ENCODE data around the gene FNIP2. TPM values are rescaled to one million over a fixed set of nuclear protein-coding genes. Genes with fewer than 3 reads are reported as not detected.
A peak's percentile ranks its signal among the peaks of the same experiment; 100 is the strongest.

FNIP2 gene
- total RNA-seq, 1 donor from 2014 or later = 36.5 TPM

- no peak overlapping the region for H3K4me3 Mint-ChIP-seq
- no peak for TF ChIP-seq CTCF (conservative IDR thresholded peaks at IDR 0.05)
- no peak for DNase-seq (ENCODE audit: extremely low spot score, unreplicated experiment)
- peaks cover 4% of the 10 kb centered on the region for H3K9me3 Mint-ChIP-seq
- H3K4me1 Mint-ChIP-seq (ENCODE audit: unreplicated experiment) = peaks cover 58% of the 10 kb centered on the region
- peak overlapping the region; percentile 19 for H3K27ac Mint-ChIP-seq
- H3K36me3 Mint-ChIP-seq = no peaks in the 10 kb centered on the region
- no peaks in the 10 kb centered on the region for H3K27me3 Mint-ChIP-seq
These were observed 43.7 kb downstream of the FNIP2 start for GRCh38 chr4:158812543-158812942.

GRCh38 chr4:158813113-158813512 lies 44.3 kb downstream of the FNIP2 start:
- Mint-ChIP-seq H3K36me3 (no peaks in the 10 kb centered on the region), H3K27me3 (no peaks in the 10 kb centered on the region), H3K4me3 (no peak overlapping the region), H3K4me1 (ENCODE audit: unreplicated experiment) (peaks cover 58% of the 10 kb centered on the region), H3K27ac (peak overlapping the region; percentile 19), H3K9me3 (peaks cover 4% of the 10 kb centered on the region)
- no peak for TF ChIP-seq CTCF (conservative IDR thresholded peaks at IDR 0.05)
- no peak for DNase-seq (ENCODE audit: extremely low spot score, unreplicated experiment)

GRCh38 chr4:158814207-158814606 lies 45.4 kb downstream of the FNIP2 start:
- Mint-ChIP-seq H3K27me3 (no peaks in the 10 kb centered on the region), H3K4me1 (ENCODE audit: unreplicated experiment) (peaks cover 58% of the 10 kb centered on the region), H3K36me3 (no peaks in the 10 kb centered on the region), H3K27ac (peak overlapping the region; percentile 67), H3K4me3 (no peak overlapping the region), H3K9me3 (peaks cover 4% of the 10 kb centered on the region)
- DNase-seq (ENCODE audit: extremely low spot score, unreplicated experiment) = no peak
- no peak for TF ChIP-seq CTCF (conservative IDR thresholded peaks at IDR 0.05)

GRCh38 chr4:158814636-158815330 lies 46.0 kb downstream of the FNIP2 start:
- Mint-ChIP-seq H3K9me3 (peaks cover 4% of the 10 kb centered on the region), H3K4me3 (no peak overlapping the region), H3K27ac (peak overlapping the region; percentile 67), H3K4me1 (ENCODE audit: unreplicated experiment) (peaks cover 59% of the 10 kb centered on the region), H3K36me3 (no peaks in the 10 kb centered on the region), H3K27me3 (no peaks in the 10 kb centered on the region)
- DNase-seq (ENCODE audit: extremely low spot score, unreplicated experiment) = no peak
- TF ChIP-seq CTCF (conservative IDR thresholded peaks at IDR 0.05) = no peak

- DNase-seq (ENCODE audit: extremely low spot score, unreplicated experiment) = no peak
- H3K27me3 Mint-ChIP-seq = no peaks in the 10 kb centered on the region
- peaks cover 56% of the 10 kb centered on the region for H3K4me1 Mint-ChIP-seq (ENCODE audit: unreplicated experiment)
- no peaks in the 10 kb centered on the region for H3K36me3 Mint-ChIP-seq
- peaks cover 4% of the 10 kb centered on the region for H3K9me3 Mint-ChIP-seq
- H3K4me3 Mint-ChIP-seq = no peak overlapping the region
- no peak for TF ChIP-seq CTCF (conservative IDR thresholded peaks at IDR 0.05)
- no peak overlapping the region for H3K27ac Mint-ChIP-seq
These were observed 48.1 kb downstream of the FNIP2 start for GRCh38 chr4:158816955-158817354.

Data from type B pancreatic cell (in vitro differentiated cells).